ENCODE results near the gene TIAM2.

DNA sequence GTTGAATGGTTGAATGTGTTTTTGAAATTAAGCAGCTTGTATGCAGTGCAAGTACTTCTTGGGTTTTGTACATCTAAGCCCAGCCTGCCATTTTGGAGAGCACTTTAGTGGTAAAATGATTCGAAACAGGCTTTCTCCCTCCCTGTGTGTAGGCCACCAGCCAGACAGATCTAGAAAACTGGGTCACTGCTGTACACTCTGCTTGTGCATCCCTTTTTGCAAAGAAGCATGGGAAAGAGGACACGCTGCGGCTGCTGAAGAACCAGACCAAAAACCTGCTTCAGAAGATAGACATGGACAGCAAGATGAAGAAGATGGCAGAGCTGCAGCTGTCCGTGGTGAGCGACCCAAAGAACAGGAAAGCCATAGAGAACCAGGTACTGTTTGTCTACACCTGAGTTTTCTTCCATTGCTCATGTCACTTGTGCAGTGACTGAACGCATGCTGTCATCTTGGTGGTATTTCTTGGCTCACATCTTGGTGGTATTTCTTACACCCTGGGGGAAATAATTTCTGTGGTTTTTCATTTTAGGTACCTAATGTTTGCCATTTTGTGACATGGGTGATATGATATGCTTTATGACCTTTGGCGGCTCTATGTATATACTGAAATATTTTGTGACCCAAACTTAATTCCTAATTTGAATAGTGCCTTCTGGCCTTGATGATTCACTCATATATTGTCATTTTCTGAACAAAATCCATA, 153.0 kb downstream of the TIAM2 start:
- no peak for TF ChIP-seq MYC (IDR thresholded peaks at IDR 0.05; ENCODE audit: low read depth, low read length)
- no peak for TF ChIP-seq EZH2 (IDR thresholded peaks at IDR 0.05; ENCODE audit: borderline replicate concordance, low read depth, low read length, severe bottlenecking)

Data from endothelial cell of umbilical vein (primary cell).